Activated CD4-positive, alpha-beta T cell treated with anti-CD3 and anti-CD28 coated beads for 48 hours (primary cell): ENCODE data around the gene ASTN2.

Experiments
- DNase-seq: peaks from one replicate; pipeline ENCODE4 v3.0.0-alpha.2; 2020

ASTN2 gene, protein sequence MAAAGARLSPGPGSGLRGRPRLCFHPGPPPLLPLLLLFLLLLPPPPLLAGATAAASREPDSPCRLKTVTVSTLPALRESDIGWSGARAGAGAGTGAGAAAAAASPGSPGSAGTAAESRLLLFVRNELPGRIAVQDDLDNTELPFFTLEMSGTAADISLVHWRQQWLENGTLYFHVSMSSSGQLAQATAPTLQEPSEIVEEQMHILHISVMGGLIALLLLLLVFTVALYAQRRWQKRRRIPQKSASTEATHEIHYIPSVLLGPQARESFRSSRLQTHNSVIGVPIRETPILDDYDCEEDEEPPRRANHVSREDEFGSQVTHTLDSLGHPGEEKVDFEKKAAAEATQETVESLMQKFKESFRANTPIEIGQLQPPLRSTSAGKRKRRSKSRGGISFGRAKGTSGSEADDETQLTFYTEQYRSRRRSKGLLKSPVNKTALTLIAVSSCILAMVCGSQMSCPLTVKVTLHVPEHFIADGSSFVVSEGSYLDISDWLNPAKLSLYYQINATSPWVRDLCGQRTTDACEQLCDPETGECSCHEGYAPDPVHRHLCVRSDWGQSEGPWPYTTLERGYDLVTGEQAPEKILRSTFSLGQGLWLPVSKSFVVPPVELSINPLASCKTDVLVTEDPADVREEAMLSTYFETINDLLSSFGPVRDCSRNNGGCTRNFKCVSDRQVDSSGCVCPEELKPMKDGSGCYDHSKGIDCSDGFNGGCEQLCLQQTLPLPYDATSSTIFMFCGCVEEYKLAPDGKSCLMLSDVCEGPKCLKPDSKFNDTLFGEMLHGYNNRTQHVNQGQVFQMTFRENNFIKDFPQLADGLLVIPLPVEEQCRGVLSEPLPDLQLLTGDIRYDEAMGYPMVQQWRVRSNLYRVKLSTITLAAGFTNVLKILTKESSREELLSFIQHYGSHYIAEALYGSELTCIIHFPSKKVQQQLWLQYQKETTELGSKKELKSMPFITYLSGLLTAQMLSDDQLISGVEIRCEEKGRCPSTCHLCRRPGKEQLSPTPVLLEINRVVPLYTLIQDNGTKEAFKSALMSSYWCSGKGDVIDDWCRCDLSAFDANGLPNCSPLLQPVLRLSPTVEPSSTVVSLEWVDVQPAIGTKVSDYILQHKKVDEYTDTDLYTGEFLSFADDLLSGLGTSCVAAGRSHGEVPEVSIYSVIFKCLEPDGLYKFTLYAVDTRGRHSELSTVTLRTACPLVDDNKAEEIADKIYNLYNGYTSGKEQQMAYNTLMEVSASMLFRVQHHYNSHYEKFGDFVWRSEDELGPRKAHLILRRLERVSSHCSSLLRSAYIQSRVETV (N-terminal part only)

DNA sequence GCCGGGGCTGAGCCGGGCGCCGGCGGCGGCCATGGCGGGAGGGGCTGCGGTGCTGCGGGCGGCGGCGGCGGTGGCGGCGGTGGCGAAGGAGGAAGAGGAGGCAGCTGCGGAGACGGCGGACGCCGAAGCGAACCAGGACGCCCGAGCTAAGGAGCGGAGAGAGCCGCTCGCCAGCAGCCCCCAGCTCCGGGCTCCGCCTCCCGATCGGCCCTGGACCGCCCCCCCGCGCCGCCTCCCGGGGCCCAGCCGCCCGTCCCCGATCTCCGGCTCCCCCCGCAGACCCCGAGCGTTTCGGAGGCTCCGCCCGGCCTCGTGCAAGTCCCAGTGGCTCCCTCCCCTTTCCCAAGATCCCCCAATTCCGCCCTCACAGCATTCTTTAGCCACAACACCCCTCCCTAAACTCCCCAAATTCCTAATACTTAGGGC is at the start of gene ASTN2:
TSS of gene ASTN2 (minus strand) at position 152 of the 426 bp plus-strand sequence. CDS start at position 33, 119 bp downstream.
- DNase-seq = peak; percentile 2

DNA sequence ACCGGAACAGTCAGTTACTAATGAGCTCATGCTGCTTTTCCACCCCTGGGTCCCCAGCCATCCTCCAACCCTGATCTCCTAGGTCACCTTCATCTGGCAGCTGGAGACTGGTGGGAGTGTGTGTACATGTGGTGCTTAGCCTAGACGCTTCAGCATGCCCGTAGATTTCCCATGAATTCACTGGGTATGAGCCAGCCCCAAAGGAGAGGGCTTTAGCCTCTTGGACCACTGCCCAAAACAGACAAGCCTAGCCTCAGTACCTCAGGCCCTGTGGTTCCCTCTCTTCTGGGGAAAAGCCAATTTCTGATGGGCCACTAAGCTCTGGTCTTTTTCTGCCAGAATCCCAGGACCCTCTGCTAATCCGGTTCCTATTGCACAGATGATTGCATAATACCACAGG is 48.0 kb upstream of the ASTN2 start:
- no peak for DNase-seq

DNA sequence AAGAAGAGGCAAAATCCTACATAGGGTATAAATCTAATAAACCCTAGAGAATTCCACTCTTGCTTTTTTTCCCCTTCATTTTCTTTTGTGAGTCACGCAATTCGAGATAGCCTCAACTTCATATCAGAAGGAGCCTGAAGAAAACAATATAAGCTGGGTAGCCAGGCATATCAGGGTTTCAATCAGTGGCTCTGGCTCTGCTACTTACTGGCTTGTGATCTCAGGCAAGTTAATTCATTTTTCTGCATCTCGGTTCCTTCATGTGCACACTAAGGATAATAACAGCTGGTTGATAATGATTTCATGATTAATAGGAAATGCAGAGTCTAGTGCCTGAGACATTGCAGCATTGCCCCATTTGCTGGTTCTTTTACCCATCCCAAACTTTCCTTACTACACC is 46.5 kb upstream of the ASTN2 start:
- DNase-seq = no peak

DNA sequence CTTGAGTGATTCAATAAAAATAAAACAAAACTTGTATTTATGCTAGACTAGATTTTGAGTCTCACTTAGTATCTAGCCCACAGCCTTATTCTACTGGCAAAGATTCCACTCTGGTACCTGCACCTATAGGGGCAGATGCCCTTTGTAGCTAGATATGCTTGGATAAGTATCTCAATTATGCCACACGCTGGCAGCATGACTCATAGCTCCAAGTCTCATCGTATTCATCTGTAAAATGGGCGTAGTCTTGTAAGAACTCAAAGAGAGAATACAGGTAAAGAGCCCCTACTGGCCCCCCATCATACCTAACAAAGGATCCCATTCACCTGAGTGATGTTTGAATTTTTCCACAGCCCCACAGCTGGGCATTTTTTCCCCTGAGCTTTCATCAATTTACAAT is 45.9 kb upstream of the ASTN2 start:
- no peak for DNase-seq

DNA sequence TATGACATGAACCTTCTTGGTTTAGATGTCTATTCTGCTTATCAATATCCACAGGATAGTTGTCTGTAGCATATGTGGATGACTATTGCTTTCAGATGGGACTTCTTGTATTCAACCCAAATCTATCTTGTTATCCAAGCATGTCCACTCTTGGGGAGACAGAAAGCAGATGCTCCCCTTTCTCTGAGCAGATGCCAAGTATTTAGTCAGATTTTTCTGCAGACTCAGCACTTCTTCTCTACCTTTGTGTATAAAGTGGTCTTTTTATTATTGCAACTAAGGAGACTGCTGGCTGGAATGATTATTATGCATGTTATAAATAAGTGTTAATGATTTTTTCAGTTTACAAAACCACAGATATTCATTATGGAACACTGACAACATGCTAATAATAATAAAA is 45.1 kb upstream of the ASTN2 start:
- no peak for DNase-seq

DNA sequence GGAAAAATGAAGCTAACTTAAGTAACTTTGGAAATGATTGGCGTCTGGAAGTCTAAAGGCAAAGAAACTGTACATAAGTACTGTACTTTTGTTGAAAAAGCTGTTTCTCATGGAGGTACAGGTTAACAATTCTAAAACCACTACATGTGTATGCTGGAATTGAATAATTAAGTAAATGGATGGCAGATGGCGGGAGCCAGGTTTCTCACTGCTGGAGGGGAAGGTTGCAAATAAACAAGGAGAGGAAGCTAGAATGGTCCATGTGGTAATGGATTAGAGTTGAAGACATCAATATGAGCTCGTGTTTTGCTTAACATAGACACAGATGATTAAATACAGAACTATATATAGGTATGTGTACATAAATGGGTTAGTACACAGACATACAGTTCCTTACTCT is 43.2 kb upstream of the ASTN2 start:
- no peak for DNase-seq

DNA sequence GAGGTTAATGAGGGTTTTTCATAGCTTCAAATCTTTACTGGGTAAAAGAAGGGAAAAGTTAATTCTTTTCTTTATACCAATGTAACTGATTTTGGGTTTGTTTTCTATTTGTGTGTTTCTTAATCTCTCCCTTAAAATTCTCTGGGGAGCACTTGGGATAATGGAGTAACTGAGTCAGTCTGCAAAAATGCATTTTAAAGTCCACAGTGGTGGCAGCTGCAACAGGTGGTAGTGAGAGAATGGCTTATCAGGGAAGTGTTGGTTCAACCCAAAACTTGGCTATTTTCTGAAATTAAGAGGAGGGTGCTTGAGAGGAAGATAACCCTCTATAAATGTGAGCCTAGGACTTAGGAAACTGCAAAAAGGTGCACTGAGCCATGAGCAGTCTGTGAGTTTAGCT is 39.9 kb upstream of the ASTN2 start:
- no peak for DNase-seq

DNA sequence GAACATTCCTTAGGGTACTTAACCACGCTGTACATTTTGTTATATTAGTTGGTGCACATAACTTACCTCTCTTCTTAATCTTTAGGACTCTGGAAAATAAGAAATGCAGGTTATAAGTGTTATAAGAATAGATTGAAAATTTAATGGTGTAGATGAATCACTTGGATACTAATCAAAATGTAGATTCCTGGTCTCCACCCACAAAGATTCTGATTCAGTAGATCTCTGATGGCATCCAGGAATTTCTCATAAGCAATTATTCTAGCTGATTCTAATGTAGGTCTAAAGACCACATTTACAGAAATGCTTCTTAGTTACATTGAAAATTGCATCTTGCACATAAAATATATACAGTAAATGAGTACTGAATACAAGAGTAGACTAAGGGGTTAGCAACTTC is 38.9 kb upstream of the ASTN2 start:
- no peak for DNase-seq

DNA sequence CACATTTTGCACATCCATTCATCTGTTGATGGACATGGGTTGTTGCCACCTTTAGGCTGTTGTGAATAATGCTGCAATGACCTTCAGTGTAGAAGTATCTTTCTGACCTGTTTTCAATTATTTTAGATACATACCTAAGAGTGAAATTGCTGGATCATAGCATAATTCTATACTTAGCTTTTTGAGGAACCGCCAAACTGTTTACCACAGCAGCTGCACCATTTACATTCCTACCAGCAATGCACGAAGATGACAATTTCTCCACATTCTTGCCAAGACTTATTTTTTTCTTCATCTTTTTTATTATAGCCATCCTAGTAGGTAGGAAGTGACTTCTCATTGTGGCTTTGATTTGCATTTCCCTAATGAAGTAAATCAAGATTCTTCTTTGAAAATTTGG is 36.5 kb upstream of the ASTN2 start:
- no peak for DNase-seq

DNA sequence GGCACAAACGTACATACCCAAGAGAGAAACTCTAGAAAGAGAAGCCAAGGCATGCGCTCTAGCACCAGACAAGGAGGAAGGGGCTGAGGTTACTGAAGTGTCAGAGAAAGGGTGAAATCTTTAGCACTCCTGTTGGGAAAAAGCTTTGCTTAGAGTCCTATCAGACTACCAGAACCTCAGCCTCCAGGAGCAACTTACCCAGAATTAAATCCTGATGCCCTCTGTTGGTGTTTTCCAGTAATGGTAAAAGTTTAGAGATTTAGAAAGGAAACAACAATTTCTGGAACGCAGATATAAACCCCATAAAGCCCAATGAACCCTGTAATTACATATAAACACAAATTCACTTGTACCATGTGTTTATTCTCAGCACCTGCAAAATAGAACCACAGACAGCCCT is 33.2 kb upstream of the ASTN2 start:
- DNase-seq = no peak

DNA sequence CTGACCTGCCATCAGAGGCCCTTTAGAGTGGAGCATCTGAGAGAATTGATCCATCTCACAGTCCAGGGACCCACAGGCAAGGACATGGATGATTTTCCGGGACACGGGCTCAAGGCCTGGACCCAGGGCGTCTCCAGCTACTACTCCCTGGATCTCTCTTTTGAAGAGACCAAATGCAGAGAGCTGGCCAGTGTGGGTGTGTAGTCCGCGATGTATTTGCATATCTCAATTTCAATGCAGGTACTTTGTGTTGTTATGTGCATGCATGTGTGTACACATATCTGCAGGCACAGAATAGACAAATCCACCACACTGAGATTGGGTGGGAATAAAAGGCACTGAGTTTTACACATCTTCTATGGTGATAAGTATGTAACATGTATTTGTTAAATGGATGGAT is 30.8 kb upstream of the ASTN2 start:
- no peak for DNase-seq

DNA sequence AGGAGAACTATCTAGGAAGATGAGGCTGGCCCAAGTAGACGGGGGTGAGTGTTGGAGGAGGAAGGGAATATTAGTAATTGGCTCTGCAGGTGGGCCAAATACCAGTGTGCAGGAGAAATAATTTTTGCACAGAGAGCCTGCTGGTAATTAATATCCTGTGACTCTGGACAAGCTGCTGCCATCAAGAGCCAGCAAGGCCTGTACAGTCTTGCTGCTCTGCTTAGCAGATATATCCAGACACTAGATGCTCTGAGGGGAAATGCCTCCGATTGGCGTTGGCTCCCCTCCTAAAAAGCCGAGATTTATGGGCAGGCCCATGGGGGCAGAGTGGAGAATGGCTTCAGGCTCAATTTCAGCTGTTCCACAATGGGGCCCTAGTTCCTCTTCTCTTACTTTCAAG is 29.6 kb upstream of the ASTN2 start:
- no peak for DNase-seq

DNA sequence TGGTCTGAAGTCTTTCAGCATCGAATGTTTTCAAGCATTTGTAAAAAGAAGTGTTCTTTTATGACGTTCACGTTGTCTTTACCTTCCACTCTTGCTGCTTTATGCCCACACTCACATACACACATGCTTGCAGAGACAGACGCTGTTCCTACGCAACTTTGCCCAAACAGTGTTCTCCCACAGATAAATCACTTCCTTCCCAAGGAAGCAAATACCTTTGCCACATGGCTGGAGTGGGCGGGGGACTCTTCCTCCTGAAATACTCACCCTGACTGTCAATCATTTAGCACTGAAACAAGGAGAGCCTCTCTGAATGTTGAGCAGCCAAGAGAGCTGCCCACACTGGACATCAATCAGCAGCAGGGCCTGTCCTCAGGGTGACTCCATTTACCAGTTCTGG is 22.4 kb upstream of the ASTN2 start:
- no peak for DNase-seq

DNA sequence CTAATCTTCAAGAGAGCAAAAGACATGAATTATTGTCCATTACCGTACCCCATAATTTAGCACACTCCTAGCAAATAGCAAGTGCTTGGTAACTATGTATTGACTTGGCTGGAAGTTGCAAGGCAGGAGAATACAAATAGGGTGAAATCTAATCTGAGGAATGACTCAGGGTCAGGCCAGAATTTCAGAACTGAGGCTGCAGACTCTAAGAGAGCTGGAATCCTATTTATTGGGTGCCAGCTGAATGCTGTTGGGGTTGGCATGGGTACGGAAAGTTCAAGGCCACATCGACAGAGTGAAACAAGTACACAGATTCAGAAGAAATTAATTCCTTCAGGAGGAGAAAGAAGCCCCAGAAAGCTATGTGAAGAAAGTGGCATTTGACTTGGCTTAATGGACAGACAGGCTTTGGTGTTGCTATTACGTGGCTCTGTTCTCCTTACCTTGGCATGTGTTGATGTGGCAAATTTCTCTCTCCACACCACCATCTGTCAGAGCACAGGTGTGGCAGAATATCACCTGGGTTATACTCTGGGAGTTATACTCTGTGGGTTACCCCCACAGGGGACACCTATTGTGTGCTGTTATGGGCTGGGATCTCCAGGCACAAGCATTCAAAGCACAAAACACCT is 20.9 kb upstream of the ASTN2 start:
- DNase-seq = no peak

DNA sequence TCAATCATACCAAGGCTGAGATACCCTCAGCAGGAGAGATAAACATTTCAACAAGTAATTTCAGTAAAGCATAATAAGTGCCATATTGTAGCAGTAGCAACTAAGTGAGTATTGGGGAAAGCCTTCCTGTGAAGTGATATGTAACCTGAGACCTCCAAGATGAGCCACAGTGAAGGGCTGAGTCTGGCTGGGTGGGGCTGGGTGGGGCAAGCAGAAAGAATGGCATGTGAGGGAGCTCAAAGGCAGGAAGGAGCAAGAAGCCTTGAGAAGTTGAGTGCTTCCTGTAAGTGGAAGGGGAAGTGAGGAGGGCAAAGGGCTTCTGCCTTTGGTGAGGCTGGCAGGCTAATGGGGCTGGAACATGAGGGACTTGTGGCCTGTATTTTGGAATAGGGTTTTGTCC is 19.7 kb upstream of the ASTN2 start:
- DNase-seq = no peak

DNA sequence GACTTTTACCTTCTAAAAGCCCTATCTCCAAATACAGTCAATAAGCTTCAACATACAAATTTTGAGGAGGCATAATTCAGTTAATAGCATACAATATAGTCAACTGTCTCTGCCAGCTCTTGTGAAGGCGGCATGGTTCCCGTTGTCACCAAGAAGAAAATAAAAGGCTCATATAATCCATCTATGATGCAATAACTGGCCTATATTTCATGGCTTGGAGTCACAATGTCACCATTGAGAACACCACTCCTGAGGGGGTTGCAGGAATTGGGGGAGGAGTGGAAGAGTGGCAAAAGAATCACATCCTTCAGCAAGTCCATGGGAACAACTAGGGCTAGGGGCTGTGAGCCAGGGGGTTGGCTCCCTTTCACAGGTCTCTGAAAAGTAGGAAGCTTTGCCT is 16.0 kb upstream of the ASTN2 start:
- no peak for DNase-seq

DNA sequence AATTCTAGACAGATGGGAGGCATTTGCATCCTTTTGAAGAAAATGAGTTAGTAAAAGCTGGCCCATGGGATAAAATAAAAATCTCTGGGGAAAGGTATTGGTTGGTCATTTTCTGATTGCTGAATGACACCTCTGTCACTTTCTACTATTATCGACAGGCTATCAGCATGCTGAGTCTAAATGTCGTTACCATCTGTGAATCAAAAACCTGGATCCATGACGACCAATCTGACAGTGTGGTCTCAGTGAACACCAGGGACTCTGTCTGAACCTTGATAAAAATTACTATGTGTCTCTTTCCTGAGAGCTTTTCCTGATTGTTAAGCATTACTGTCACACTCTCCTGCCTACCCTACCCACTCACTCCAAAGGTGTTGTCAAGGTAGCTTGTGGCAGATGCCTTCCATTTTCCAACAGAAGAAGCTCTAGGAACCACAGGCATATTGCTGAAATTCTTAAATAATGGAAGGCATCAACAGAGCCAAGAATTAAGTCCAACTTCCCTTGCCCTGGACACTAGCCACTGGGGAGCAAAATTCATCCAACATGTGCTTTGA is 12.6 kb upstream of the ASTN2 start:
- no peak for DNase-seq

DNA sequence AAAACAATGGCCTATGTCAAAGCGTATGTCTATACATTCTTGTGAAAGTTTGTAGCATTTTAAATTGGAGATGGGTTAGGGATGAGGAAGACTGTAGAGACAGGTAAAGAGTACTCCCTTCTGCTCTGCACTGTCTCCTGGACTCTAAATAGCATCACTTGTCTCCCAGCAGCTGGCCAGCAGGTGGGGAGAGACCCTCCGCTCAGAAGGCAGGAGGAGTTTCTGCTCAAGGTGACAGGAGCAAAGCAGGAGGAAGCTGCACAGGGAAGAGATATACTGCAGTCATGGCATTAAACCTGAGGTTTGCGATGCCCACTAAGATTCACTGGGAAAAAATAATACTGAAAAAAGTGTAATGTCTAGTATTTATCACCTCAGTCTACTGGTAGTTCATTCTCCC is 10.7 kb upstream of the ASTN2 start:
- no peak for DNase-seq

DNA sequence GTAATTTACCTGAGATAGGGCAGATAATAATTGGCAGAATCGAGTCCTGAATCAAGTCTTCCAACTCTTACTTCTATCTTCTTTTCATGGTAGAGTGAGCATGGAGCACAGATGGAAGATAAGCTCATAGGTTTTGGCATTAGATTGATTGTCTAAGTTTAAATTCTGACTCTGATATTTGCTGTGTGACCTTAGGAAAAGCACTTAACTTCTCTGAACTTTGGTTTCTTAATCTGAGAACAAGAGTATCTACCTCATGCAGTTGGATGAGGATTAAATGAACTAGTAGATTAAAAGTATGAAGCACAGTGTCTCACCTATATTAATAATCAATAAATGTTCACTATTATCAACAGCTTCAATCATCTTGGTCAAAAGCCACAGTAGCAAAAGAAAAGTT is 9.4 kb upstream of the ASTN2 start:
- DNase-seq = no peak

DNA sequence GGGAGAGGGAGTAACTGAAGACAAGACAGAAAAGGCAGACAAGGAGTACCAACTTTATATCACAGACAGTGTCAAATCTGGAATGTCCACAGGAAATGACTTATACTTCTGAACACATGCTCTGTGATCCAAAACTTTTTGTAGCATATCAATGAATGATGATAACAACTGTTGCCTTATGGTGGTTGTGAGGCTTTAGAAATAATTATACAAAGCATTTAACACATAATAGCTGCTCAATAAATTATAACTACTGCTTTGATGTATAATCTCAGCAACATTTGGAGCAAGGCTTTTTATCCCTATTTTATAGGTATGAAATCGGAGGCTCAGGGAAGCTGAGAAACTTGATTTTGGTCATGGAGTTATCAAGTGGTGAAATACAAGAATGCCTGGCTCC is 3.3 kb upstream of the ASTN2 start:
- DNase-seq = no peak

DNA sequence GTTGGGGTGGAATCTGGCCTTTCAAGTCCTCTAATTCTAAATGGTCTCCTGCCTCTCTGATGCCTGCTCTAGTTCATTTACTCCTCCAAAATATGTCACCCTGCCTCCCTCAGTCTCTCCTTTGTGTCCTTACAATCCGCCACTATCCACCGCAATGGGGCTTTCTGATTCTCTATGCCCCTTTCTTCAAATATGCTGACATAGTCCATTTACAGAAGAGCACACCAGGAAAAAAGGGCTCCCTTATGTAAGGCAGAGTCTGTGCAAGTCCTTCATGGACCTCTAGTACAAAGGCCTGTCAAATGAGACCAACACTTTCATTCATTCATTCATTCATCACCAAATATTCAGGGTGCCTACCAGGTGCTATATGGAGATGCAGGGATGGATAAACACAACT is 2.0 kb upstream of the ASTN2 start:
- no peak for DNase-seq

DNA sequence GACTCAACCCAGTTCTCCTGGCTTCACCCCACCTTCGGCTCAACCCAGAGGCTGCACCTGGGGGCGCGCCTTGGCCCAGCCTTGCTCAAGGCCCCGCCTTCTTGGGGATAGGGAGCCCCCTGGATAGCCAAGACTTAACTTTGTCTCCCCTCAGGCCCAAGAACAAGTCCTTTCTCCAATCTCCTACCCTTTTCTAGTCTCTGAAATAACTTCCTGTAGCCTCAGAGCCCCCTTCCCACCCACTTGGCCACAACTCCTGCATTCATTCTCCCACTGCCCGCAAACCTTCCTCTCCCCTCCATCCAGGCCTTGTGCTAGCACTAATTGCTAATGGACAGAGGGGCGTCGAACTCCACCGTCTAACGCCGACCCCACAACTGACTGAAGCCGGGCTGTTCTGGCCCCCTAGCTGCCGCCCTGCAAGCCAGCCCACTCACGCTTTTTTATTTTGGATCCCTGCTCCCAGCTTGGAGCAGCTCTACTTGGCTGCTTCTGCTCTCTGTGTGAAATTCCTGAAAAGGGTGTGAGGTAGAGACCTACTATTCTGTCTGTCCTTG is 579 bp upstream of the ASTN2 start:
- DNase-seq = no peak
